Measurements from ENCODE around the gene TIAM1.

Gene TIAM1

GRCh38 chr21:31343680-31344480 is at the start of gene TIAM1:
TSS of gene TIAM1 (minus strand) at chr21:31344261. CDS start at chr21:31266972, 77,289 bp downstream.
- no peak for TF ChIP-seq CTCF (IDR thresholded peaks at IDR 0.05; ENCODE audit: insufficient read depth, low read length, poor library complexity, severe bottlenecking)
- H3K36me3 ChIP-seq (ENCODE audit: control insufficient read depth, insufficient read depth, low read length) = no peaks in the 10 kb centered on the region
- H3K4me3 ChIP-seq (replicated peaks; ENCODE audit: low read depth, low read length) = peak within 1 kb of the TSS; percentile 60
- H3K27me3 ChIP-seq (replicated peaks; ENCODE audit: control insufficient read depth, insufficient read depth, low read length) = no peaks in the 10 kb centered on the region; the same call in none of the 2 replicates
- no peak for DNase-seq (ENCODE audit: extremely low read depth, insufficient read length)

- Histone ChIP-seq H3K4me3 (replicated peaks; ENCODE audit: low read depth, low read length) (no peak overlapping the region), H3K27me3 (replicated peaks; ENCODE audit: control insufficient read depth, insufficient read depth, low read length) (no peaks in the 10 kb centered on the region; the same call in none of the 2 replicates), H3K36me3 (ENCODE audit: control insufficient read depth, insufficient read depth, low read length) (no peaks in the 10 kb centered on the region)
- DNase-seq (ENCODE audit: extremely low read depth, insufficient read length) = no peak
- no peak for TF ChIP-seq CTCF (IDR thresholded peaks at IDR 0.05; ENCODE audit: insufficient read depth, low read length, poor library complexity, severe bottlenecking)
Observed at GRCh38 chr21:31387560-31388186, 43.6 kb upstream of the TIAM1 start.

- Histone ChIP-seq H3K27me3 (replicated peaks; ENCODE audit: control insufficient read depth, insufficient read depth, low read length) (no peaks in the 10 kb centered on the region; the same call in none of the 2 replicates), H3K36me3 (ENCODE audit: control insufficient read depth, insufficient read depth, low read length) (no peaks in the 10 kb centered on the region), H3K4me3 (replicated peaks; ENCODE audit: low read depth, low read length) (no peak overlapping the region)
- no peak for DNase-seq (ENCODE audit: extremely low read depth, insufficient read length)
- no peak for TF ChIP-seq CTCF (IDR thresholded peaks at IDR 0.05; ENCODE audit: insufficient read depth, low read length, poor library complexity, severe bottlenecking)
Observed at GRCh38 chr21:31386006-31386405, 41.9 kb upstream of the TIAM1 start.

GRCh38 chr21:31383770-31384169 is 39.7 kb upstream of the TIAM1 start:
- Histone ChIP-seq H3K27me3 (replicated peaks; ENCODE audit: control insufficient read depth, insufficient read depth, low read length) (no peaks in the 10 kb centered on the region; the same call in 1 of the 2 replicates), H3K4me3 (replicated peaks; ENCODE audit: low read depth, low read length) (no peak overlapping the region), H3K36me3 (ENCODE audit: control insufficient read depth, insufficient read depth, low read length) (no peaks in the 10 kb centered on the region)
- no peak for TF ChIP-seq CTCF (IDR thresholded peaks at IDR 0.05; ENCODE audit: insufficient read depth, low read length, poor library complexity, severe bottlenecking)
- DNase-seq (ENCODE audit: extremely low read depth, insufficient read length) = no peak

- TF ChIP-seq CTCF (IDR thresholded peaks at IDR 0.05; ENCODE audit: insufficient read depth, low read length, poor library complexity, severe bottlenecking) = no peak
- H3K4me3 ChIP-seq (replicated peaks; ENCODE audit: low read depth, low read length) = no peak overlapping the region
- DNase-seq (ENCODE audit: extremely low read depth, insufficient read length) = no peak
- no peaks in the 10 kb centered on the region for H3K36me3 ChIP-seq (ENCODE audit: control insufficient read depth, insufficient read depth, low read length)
- H3K27me3 ChIP-seq (replicated peaks; ENCODE audit: control insufficient read depth, insufficient read depth, low read length) = no peaks in the 10 kb centered on the region; the same call in 1 of the 2 replicates
Observed at GRCh38 chr21:31382060-31382459, 38.0 kb upstream of the TIAM1 start.

Measured in GM06990 (cell line).